Adrenal gland (tissue), 5 donors: ENCODE measurements around the gene FNDC1.

Experiments
- POLR2A ChIP-seq, 2 donors: fragments of 450-650 bp; IDR thresholded peaks; one replicate each; pipeline ENCODE4 v1.6.1; 2017; ENCODE audit warnings: antibody characterized with exemption in 2 of 2, mild to moderate bottlenecking in 2 of 2, moderate library complexity in 1 of 2
- TF ChIP-seq, protein P1 (sequence below), 6 experiments: fragments of 450-650 bp in 4 of 6; fragments of 200-600 bp in 2 of 6; sonication (generic) in 1 of 6; IDR thresholded peaks; 1 replicate in 5 of 6; 2 replicates in 1 of 6; pipeline versions ENCODE4 v1.5.1 to v1.8.0; 2016 to 2021; ENCODE audit warnings: antibody characterized with exemption in 6 of 6, mild to moderate bottlenecking in 2 of 6, moderate library complexity in 1 of 6
- donor health status: DM: no; HTN: no; CAD: no.

DNA sequence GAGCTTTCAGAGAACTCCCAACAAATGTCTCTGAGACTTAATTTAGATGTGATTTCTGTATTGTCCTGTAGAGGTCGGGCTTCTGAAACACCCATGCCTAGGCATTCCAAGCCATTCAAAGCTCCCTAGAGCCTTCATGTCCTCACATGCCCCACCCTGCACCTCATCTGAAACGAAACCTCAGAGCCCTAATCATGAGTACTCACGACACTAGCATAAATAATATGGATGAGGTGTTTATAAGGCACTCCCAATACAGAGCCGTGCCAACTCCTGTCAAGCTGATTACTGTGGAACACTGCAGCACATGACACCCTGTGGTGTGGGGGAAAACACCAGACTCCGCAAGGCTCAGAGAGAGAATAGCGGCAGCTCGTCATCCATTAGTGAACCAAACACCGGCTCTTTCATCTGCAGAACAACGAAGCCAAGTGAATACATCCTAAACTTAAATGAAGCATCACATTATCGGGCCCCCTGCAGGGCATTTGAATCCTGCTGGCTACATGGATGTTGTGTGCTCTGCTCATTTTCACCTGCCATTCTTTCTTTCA, 83.8 kb downstream of the FNDC1 start:
- TF ChIP-seq, protein P1, sequence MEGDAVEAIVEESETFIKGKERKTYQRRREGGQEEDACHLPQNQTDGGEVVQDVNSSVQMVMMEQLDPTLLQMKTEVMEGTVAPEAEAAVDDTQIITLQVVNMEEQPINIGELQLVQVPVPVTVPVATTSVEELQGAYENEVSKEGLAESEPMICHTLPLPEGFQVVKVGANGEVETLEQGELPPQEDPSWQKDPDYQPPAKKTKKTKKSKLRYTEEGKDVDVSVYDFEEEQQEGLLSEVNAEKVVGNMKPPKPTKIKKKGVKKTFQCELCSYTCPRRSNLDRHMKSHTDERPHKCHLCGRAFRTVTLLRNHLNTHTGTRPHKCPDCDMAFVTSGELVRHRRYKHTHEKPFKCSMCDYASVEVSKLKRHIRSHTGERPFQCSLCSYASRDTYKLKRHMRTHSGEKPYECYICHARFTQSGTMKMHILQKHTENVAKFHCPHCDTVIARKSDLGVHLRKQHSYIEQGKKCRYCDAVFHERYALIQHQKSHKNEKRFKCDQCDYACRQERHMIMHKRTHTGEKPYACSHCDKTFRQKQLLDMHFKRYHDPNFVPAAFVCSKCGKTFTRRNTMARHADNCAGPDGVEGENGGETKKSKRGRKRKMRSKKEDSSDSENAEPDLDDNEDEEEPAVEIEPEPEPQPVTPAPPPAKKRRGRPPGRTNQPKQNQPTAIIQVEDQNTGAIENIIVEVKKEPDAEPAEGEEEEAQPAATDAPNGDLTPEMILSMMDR (IDR thresholded peaks at IDR 0.05), result peak; percentile 40 to 62 (median 46)
- no peak for TF ChIP-seq POLR2A (IDR thresholded peaks at IDR 0.05)
